BE2C (cell line): ENCODE data around the gene CT47A7. TPM values are rescaled to one million over a fixed set of nuclear protein-coding genes. Genes with fewer than 3 reads are reported as not detected.
"Not testable (repeated sequence)": the region's sequence is repeated elsewhere in the genome, so short reads cannot be mapped to it uniquely, and the experiment has no call there.

ENCODE experiments used
- DNase-seq: peaks from one replicate; pipeline ENCODE4 v3.0.0-alpha.2; 2020
- H3K27me3 ChIP-seq: fragments of 250-450 bp; sonication (Bioruptor Pico); 2 replicates; pipeline ENCODE4 v1.5.1; 2020; ENCODE audit warnings: mild to moderate bottlenecking
- H3K36me3 ChIP-seq: fragments of 250-450 bp; sonication (Bioruptor Pico); 2 replicates; pipeline ENCODE4 v1.5.1; 2020; ENCODE audit warnings: mild to moderate bottlenecking
- H3K4me1 ChIP-seq: fragments of 250-450 bp; sonication (Bioruptor Pico); 2 replicates; pipeline ENCODE4 v1.5.1; 2020
- H3K4me3 ChIP-seq: 2 replicates; pipeline ENCODE4 v1.5.1; 2011; ENCODE audit warnings: low read depth, low read length
- H3K9me3 ChIP-seq: fragments of 250-450 bp; sonication (Bioruptor Pico); 2 replicates; pipeline ENCODE4 v1.5.1; 2020
- polyA plus RNA-seq: library from polyadenylated mRNA; unstranded; fragments of >200 nt; gene quantifications from one replicate; pipeline ENCODE4 v1.2.1, GENCODE V29; 2012; ENCODE audit warnings: low read depth, missing spikeins; ENCODE audit not compliant: insufficient read length, insufficient read depth
- TF ChIP-seq, protein P1 (sequence below): IDR thresholded peaks from 2 replicates; pipeline ENCODE4 v1.5.1; 2012; ENCODE audit warnings: mild to moderate bottlenecking, low read depth, low read length

CT47A7 gene
- not detected for polyA plus RNA-seq

DNA sequence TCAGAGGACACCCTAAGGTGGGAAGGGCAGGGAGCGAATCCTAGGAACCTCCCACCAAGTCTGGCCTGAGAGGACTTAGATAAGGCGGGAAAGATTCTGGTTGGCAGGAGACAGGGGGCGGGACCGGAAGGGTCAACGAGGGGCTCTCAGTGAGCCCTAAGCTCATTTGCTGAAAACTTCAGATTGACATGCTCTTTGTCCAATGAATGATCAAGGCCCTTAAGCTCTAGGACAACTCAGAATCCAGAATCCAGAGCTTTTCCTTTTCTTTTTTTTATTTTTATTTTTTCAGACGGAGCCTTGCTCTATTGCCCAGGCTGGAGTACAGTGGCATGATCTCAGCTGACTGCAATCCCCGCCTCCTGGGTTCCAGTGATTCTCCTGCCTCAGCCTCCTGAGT, at the start of gene CT47A7:
TSS of gene CT47A7 (minus strand) at position 101 of the 400 bp plus-strand sequence. CDS start 255 bp downstream, outside the sequence.
- not testable (repeated sequence) for DNase-seq, H3K36me3 ChIP-seq, H3K4me1 ChIP-seq, H3K9me3 ChIP-seq, H3K4me3 ChIP-seq, H3K27me3 ChIP-seq

DNA sequence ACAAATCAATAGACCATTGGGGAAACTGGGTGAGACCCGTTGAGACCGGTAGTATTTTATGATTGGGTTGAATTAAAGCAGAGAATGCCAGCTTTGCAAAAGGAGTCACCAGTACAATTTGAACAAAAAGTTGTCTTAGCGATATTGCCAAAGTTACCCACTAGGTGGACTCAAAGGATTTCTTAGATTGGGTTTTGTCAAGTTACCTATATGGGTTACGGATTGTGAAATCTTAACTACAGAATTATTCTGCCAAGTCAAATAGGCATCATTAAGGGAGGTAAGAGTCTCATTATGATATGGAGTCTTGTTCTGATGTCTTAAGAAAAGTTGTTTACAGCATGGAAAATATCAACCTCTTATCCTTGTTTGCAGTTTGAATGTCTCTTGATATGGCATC, 44.2 kb upstream of the CT47A7 start:
- H3K9me3 ChIP-seq: no peaks in the 10 kb centered on the region
- H3K36me3 ChIP-seq: no peaks in the 10 kb centered on the region
- TF ChIP-seq, protein P1, sequence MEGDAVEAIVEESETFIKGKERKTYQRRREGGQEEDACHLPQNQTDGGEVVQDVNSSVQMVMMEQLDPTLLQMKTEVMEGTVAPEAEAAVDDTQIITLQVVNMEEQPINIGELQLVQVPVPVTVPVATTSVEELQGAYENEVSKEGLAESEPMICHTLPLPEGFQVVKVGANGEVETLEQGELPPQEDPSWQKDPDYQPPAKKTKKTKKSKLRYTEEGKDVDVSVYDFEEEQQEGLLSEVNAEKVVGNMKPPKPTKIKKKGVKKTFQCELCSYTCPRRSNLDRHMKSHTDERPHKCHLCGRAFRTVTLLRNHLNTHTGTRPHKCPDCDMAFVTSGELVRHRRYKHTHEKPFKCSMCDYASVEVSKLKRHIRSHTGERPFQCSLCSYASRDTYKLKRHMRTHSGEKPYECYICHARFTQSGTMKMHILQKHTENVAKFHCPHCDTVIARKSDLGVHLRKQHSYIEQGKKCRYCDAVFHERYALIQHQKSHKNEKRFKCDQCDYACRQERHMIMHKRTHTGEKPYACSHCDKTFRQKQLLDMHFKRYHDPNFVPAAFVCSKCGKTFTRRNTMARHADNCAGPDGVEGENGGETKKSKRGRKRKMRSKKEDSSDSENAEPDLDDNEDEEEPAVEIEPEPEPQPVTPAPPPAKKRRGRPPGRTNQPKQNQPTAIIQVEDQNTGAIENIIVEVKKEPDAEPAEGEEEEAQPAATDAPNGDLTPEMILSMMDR: no peak
- no peaks in the 10 kb centered on the region for H3K27me3 ChIP-seq
- H3K4me1 ChIP-seq: no peaks in the 10 kb centered on the region
- DNase-seq: no peak
- no peak overlapping the region for H3K4me3 ChIP-seq

DNA sequence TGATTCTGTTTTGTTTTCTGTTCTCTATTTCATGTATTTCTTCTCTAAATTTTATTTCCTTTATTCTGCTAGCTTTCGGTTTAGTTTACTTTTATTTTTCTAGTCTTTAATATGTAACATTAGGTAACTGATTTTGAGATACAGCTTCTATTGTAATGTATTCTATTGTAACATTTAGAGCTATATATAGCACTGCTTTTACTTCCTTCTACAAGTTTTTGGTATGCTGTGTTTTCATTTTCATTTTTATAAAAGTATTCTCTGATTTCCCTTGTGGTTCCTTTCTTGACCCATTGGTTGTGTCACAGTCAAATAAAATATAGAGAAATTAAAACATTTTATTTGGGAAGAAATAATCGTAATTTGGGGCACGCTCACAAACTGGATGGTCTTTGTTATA, 43.0 kb upstream of the CT47A7 start:
- Histone ChIP-seq H3K27me3 (no peaks in the 10 kb centered on the region), H3K4me3 (no peak overlapping the region), H3K4me1 (no peaks in the 10 kb centered on the region), H3K9me3 (no peaks in the 10 kb centered on the region), H3K36me3 (no peaks in the 10 kb centered on the region)
- TF ChIP-seq, protein P1: no peak
- no peak for DNase-seq

DNA sequence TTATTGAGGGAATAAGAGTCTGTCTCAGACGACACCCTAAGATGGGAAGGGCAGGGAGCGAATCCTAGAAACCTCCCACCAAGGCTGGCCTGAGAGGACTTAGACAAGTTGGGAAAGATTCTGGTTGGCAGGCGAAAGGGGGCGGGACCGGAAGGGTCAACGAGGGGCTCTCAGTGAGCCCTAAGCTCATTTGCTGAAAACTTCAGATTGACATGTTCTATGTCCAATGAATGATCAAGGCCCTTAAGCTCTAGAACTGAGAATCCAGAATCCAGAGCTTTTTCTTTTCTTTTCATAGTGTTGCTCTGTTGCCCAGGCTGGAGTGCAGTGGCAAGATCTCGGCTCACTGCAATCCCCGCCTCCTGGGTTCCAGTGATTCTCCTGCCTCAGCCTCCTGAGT, 29.3 kb upstream of the CT47A7 start, which contains the start of gene CT47A1:
TSS of gene CT47A1 (minus strand) at position 101 of the 400 bp plus-strand sequence. CDS start 231 bp downstream, outside the sequence.
- not testable (repeated sequence) for DNase-seq, H3K4me3 ChIP-seq, H3K4me1 ChIP-seq, H3K27me3 ChIP-seq, H3K9me3 ChIP-seq, H3K36me3 ChIP-seq
